ENCODE data around the gene PHF21A. TPM values are rescaled to one million over a fixed set of nuclear protein-coding genes. Genes with fewer than 3 reads are reported as not detected.

Gene PHF21A
- polyA plus RNA-seq, 3 donors = 6.2 to 95.2 (median 14.0) TPM

DNA sequence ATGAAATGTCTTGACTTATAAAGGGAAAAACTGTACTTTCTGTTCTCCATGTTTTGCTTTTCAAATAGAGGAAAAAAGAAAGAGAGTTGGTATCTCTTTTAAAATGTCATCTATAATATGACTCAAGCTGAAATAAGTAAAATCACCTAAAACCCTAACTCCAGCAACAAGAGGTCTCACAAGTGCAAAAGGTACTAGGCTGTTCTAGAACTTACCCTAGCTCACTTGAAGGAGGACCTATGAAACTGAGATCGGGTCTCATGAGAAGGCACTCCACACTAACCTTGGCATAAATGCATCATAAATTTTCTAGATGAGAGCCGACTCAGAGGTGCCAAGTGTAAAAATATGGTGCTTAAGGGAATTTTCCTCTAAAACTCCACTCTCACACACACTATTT is 63.8 kb downstream of the PHF21A start:
- H3K27me3 ChIP-seq (ENCODE audit: control insufficient read depth in 2 of 2, insufficient read depth in 2 of 2, low read length in 2 of 2) = no peaks in the 10 kb centered on the region
- H3K36me3 ChIP-seq (replicated peaks in 1 of 2; ENCODE audit: control insufficient read depth in 1 of 2, insufficient read depth in 2 of 2, low read length in 2 of 2) = peaks cover 24 to 73% of the 10 kb centered on the region in 2 donors
- no peaks in the 10 kb centered on the region for H3K79me2 ChIP-seq (ENCODE audit: insufficient read depth, low read length)
- no peak overlapping the region for H3K9ac ChIP-seq (ENCODE audit: insufficient read depth, low read length, poor library complexity, severe bottlenecking)
- H3K27ac ChIP-seq (ENCODE audit: low read depth in 1 of 2, low read length in 2 of 2) = no peak overlapping the region
- Mint-ChIP-seq H3K9me3 (no peaks in the 10 kb centered on the region), H3K4me1 (no peaks in the 10 kb centered on the region), H3K36me3 (peaks cover 41 to 49% of the 10 kb centered on the region in 2 donors), H3K4me3 (no peak overlapping the region), H3K27me3 (ENCODE audit: low read depth in 3 of 3) (no peaks in the 10 kb centered on the region), H3K27ac (no peak overlapping the region)
- H3K4me2 ChIP-seq (replicated peaks; ENCODE audit: extremely low read depth, low read length, poor library complexity, severe bottlenecking) = no peak overlapping the region
- H3K9me3 ChIP-seq (replicated peaks in 1 of 2; ENCODE audit: control insufficient read depth in 1 of 2, insufficient read depth in 1 of 2, low read length in 2 of 2) = no peaks in the 10 kb centered on the region
- H3K4me3 ChIP-seq (replicated peaks in 1 of 3; ENCODE audit: low read depth in 2 of 3, low read length in 3 of 3) = no peak overlapping the region
- peaks cover 95% of the 10 kb centered on the region for H4K20me1 ChIP-seq (ENCODE audit: insufficient read depth, low read length)
- no CpG with 5 or more reads among the region's 2 CpGs for WGBS (ENCODE audit: insufficient coverage)
- intact Hi-C loops (cut with micrococcal nuclease) = no loop called here
- DNase-seq = no peak
- no peak overlapping the region for H2AFZ ChIP-seq (ENCODE audit: insufficient read depth, low read depth, low read length, poor library complexity, severe bottlenecking)
- no peaks in the 10 kb centered on the region for H3K4me1 ChIP-seq (ENCODE audit: control insufficient read depth in 1 of 2, insufficient read depth in 2 of 2, low read length in 2 of 2)
- TF ChIP-seq, protein P1, sequence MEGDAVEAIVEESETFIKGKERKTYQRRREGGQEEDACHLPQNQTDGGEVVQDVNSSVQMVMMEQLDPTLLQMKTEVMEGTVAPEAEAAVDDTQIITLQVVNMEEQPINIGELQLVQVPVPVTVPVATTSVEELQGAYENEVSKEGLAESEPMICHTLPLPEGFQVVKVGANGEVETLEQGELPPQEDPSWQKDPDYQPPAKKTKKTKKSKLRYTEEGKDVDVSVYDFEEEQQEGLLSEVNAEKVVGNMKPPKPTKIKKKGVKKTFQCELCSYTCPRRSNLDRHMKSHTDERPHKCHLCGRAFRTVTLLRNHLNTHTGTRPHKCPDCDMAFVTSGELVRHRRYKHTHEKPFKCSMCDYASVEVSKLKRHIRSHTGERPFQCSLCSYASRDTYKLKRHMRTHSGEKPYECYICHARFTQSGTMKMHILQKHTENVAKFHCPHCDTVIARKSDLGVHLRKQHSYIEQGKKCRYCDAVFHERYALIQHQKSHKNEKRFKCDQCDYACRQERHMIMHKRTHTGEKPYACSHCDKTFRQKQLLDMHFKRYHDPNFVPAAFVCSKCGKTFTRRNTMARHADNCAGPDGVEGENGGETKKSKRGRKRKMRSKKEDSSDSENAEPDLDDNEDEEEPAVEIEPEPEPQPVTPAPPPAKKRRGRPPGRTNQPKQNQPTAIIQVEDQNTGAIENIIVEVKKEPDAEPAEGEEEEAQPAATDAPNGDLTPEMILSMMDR (IDR thresholded peaks at IDR 0.05) = no peak

DNA sequence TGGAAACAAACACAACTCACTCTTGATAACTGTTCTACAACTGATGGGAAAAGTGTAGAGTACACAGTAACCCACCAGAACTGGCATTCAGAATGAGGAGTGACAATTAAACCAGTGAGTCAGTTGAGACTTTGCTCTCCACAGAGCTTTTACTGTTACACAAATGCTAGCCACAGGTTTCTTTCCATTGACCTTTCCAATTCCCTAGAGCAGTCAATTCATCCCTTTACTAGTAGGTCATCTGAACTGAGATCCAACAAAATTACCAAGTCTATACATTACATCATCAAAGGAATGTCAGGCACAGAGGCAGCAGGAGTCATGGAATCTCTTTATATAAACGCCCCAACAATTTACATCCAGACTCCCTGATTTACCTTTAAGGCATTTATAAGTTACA is 65.9 kb downstream of the PHF21A start:
- WGBS (ENCODE audit: insufficient coverage) = no CpG with 5 or more reads among the region's 1 CpG
- no peak for DNase-seq

More for the DNA sequence above, 65.9 kb downstream of the PHF21A start:
- Histone ChIP-seq H3K79me2 (ENCODE audit: insufficient read depth, low read length) (no peaks in the 10 kb centered on the region), H3K27ac (ENCODE audit: low read depth in 1 of 2, low read length in 2 of 2) (no peak overlapping the region), H2AFZ (ENCODE audit: insufficient read depth, low read depth, low read length, poor library complexity, severe bottlenecking) (no peak overlapping the region), H3K9ac (ENCODE audit: insufficient read depth, low read length, poor library complexity, severe bottlenecking) (no peak overlapping the region), H3K36me3 (replicated peaks in 1 of 2; ENCODE audit: control insufficient read depth in 1 of 2, insufficient read depth in 2 of 2, low read length in 2 of 2) (peaks cover 23 to 71% of the 10 kb centered on the region in 2 donors), H3K4me2 (replicated peaks; ENCODE audit: extremely low read depth, low read length, poor library complexity, severe bottlenecking) (no peak overlapping the region), H3K9me3 (replicated peaks in 1 of 2; ENCODE audit: control insufficient read depth in 1 of 2, insufficient read depth in 1 of 2, low read length in 2 of 2) (no peaks in the 10 kb centered on the region), H4K20me1 (ENCODE audit: insufficient read depth, low read length) (peaks cover 98% of the 10 kb centered on the region), H3K4me3 (replicated peaks in 1 of 3; ENCODE audit: low read depth in 2 of 3, low read length in 3 of 3) (no peak overlapping the region), H3K27me3 (ENCODE audit: control insufficient read depth in 2 of 2, insufficient read depth in 2 of 2, low read length in 2 of 2) (no peaks in the 10 kb centered on the region), H3K4me1 (ENCODE audit: control insufficient read depth in 1 of 2, insufficient read depth in 2 of 2, low read length in 2 of 2) (no peaks in the 10 kb centered on the region)
- intact Hi-C loops (cut with micrococcal nuclease) = no loop called here
- H3K27me3 Mint-ChIP-seq (ENCODE audit: low read depth in 3 of 3) = no peaks in the 10 kb centered on the region
- H3K4me1 Mint-ChIP-seq = peaks cover 8% of the 10 kb centered on the region
- H3K27ac Mint-ChIP-seq = no peak overlapping the region
- peaks cover 36 to 46% of the 10 kb centered on the region in 2 donors for H3K36me3 Mint-ChIP-seq
- TF ChIP-seq, protein P1 (IDR thresholded peaks at IDR 0.05) = no peak
- H3K4me3 Mint-ChIP-seq = no peak overlapping the region
- no peaks in the 10 kb centered on the region for H3K9me3 Mint-ChIP-seq

Data from CD14-positive monocyte (primary cell).